ENCODE measurements around the gene CYBC1.

DNA sequence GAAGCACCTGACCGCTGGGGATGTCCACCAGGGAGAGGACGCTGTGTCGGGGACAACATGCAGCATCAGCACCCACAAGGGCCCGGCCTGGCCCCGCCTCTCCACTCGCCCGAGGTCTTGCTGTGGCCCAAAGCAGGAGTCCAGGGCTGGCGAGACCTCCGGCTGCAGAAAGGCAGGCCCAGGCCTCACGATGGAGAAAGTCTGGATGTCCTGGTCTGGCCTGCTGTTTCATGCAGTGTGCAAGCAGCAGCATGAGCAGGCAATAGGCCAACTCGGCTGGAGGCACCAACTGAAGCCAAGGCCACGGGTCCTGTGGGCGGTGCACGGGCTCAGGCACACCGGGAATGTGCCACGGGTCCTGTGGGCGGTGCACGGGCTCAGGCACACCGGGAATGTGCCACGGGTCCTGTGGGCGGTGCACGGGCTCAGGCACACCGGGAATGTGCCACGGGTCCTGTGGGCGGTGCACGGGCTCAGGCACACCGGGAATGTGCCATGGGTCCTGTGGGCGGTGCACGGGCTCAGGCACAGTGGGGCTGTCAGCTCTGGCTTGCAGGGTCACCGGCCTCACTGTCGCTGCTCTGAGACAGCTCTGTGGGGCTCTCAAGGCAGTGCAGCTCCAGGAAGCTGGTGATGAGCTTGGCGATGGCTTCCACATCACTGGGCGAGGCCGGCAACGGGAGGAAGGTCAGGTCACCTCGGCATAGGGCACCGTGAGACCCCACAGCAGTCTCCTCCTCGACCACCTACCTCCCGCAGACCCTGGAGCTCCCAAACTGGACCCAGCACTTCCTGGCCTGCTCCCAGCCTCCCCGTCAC, 6.9 kb downstream of the CYBC1 start:
- TF ChIP-seq, protein P1, sequence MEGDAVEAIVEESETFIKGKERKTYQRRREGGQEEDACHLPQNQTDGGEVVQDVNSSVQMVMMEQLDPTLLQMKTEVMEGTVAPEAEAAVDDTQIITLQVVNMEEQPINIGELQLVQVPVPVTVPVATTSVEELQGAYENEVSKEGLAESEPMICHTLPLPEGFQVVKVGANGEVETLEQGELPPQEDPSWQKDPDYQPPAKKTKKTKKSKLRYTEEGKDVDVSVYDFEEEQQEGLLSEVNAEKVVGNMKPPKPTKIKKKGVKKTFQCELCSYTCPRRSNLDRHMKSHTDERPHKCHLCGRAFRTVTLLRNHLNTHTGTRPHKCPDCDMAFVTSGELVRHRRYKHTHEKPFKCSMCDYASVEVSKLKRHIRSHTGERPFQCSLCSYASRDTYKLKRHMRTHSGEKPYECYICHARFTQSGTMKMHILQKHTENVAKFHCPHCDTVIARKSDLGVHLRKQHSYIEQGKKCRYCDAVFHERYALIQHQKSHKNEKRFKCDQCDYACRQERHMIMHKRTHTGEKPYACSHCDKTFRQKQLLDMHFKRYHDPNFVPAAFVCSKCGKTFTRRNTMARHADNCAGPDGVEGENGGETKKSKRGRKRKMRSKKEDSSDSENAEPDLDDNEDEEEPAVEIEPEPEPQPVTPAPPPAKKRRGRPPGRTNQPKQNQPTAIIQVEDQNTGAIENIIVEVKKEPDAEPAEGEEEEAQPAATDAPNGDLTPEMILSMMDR (IDR thresholded peaks at IDR 0.05) = no peak
- no peak for TF ChIP-seq POLR2A (IDR thresholded peaks at IDR 0.05)
